Lower lobe of right lung (tissue), 2 donors: Measurements from ENCODE around the gene CHKB. TPM values are rescaled to one million over a fixed set of nuclear protein-coding genes. Genes with fewer than 3 reads are reported as not detected.
A peak's percentile ranks its signal among the peaks of the same experiment; 100 is the strongest.

ENCODE experiments used
- ATAC-seq, 2 donors: fragments of 200-7000 bp; cut with Tn5 transposase; one replicate each; pipeline ENCODE4 v1.9.1; 2020 to 2022; ENCODE audit warnings: mild to moderate bottlenecking in 2 of 2, moderate library complexity in 2 of 2
- DNase-seq: peaks from one replicate; pipeline ENCODE4 v3.0.0-alpha.2; 2020
- H3K27ac ChIP-seq: fragments of 200-600 bp; one replicate; pipeline ENCODE4 v1.8.0; 2022
- H3K27me3 ChIP-seq: fragments of 200-600 bp; one replicate; pipeline ENCODE4 v1.8.0; 2022; ENCODE audit warnings: low read depth
- H3K36me3 ChIP-seq: fragments of 200-600 bp; one replicate; pipeline ENCODE4 v1.8.0; 2022; ENCODE audit warnings: mild to moderate bottlenecking
- H3K4me1 ChIP-seq: fragments of 200-600 bp; one replicate; pipeline ENCODE4 v1.8.0; 2022
- H3K4me3 ChIP-seq: fragments of 200-600 bp; one replicate; pipeline ENCODE4 v1.8.0; 2022; ENCODE audit warnings: mild to moderate bottlenecking
- H3K9me3 ChIP-seq: fragments of 200-600 bp; one replicate; pipeline ENCODE4 v1.8.0; 2022
- intact Hi-C: fragments of 100-400 bp; cut with DNase I; formaldehyde crosslinking; loops from one replicate; pipeline ENCODE4 v1.11.0; 2022
- total RNA-seq: library from RNA; stranded (reverse); fragmentation: NEBNext Ultra II Directional; extraction: Animal tissue kit (Norgen Biotek cat#: 25700); gene quantifications from one replicate; pipeline ENCODE4 v1.2.1, GENCODE V29; 2021
- TF ChIP-seq, protein P1 (sequence below): fragments of 200-600 bp; IDR thresholded peaks from one replicate; pipeline ENCODE4 v1.8.0; 2022; ENCODE audit warnings: antibody characterized with exemption, mild to moderate bottlenecking
- donor health status: DM: no; HTN: yes; CAD: no; lungs with severe emphysema.

Gene CHKB
- total RNA-seq, 1 donor from 2014 or later: 76.7 TPM

DNA sequence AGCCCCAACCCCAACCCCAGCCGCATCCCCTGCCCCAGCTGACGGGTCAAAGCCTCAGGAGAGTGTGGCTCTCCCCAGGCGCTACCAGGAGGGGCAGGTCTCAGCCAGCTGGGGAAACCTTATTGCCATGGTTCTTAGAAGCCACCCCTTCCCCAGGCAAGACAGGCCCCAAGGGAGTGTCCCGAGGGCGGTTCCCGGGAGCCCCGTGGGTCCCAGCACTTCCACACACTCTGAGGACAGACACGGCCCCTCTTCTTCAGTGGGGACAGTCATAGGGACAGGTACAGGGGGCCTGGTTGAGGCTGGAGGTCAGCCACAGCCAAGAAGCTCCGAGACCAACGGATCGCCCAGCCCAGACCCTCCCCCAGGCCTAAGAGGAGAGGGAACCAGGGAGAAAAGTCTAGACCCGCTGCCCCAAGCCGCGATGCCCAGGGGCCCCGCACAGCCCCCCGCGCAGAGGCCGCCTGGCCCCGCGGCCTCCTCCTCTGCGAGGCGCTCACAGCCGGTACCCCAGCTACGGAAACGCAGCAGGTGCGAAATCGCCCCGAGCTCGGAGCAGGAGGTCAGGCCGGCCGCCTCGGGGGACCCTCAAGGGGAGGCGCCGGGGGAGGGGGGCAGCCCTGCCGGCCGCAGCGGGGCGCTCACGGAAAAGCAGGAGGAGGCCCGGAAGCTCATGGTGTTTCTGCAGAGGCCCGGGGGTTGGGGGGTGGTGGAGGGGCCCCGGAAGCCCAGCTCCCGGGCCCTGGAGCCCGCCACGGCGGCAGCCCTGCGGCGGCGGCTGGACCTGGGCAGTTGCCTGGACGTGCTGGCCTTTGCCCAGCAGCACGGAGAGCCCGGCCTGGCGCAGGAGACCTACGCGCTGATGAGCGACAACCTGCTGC is 34.4 kb downstream of the CHKB start:
- H3K4me3 ChIP-seq: peak overlapping the region; percentile 48
- peak in 1 of 2 donors; percentile 5 for ATAC-seq
- no peaks in the 10 kb centered on the region for H3K9me3 ChIP-seq

DNA sequence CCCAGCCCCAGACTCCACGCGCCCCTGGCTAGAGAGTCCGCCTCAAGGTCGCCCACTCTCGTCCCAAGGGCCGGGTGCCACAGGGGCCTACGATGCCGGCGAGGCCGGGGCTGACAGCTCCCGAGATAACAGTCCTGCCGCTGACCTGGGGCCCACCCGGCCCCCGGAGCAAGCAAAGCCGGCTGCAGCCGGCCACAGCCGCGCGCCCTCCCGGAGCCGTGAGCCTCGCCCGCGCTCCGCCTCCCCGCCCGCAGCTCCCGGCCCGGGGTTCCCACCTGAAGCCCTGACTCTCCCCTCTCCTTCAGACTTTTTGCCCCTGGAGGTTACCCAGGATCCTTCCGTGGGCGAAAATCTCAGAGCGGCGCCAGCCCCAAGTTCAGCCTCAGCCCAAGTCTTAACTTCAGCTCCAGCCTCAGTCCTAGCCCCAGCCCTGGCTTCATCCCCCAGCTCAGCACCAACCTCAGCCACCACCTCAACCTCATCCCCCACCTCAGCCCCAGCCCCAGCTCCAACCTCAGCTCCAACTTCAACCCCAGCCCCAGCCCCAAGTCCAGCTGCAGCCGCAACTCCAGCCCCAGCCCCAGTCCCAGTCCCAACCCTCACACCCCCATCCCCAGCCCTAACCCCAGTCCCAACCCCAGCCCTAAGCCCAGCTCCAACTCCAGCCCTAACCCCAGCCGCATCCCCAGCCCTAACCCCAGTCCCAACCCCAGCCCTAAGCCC is 35.2 kb downstream of the CHKB start:
- no peaks in the 10 kb centered on the region for H3K36me3 ChIP-seq
- intact Hi-C loops: no loop called here
- H3K4me1 ChIP-seq: peaks cover 44% of the 10 kb centered on the region
- no peaks in the 10 kb centered on the region for H3K9me3 ChIP-seq
- peaks cover 43% of the 10 kb centered on the region for H3K27me3 ChIP-seq
- TF ChIP-seq, protein P1, sequence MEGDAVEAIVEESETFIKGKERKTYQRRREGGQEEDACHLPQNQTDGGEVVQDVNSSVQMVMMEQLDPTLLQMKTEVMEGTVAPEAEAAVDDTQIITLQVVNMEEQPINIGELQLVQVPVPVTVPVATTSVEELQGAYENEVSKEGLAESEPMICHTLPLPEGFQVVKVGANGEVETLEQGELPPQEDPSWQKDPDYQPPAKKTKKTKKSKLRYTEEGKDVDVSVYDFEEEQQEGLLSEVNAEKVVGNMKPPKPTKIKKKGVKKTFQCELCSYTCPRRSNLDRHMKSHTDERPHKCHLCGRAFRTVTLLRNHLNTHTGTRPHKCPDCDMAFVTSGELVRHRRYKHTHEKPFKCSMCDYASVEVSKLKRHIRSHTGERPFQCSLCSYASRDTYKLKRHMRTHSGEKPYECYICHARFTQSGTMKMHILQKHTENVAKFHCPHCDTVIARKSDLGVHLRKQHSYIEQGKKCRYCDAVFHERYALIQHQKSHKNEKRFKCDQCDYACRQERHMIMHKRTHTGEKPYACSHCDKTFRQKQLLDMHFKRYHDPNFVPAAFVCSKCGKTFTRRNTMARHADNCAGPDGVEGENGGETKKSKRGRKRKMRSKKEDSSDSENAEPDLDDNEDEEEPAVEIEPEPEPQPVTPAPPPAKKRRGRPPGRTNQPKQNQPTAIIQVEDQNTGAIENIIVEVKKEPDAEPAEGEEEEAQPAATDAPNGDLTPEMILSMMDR: no peak
- ATAC-seq: no peak
- H3K27ac ChIP-seq: no peak overlapping the region
- peak; percentile 45 for DNase-seq
- H3K4me3 ChIP-seq: no peak overlapping the region

More for the DNA sequence above, 34.4 kb downstream of the CHKB start:
- H3K4me1 ChIP-seq: peaks cover 39% of the 10 kb centered on the region
- TF ChIP-seq, protein P1: no peak
- H3K36me3 ChIP-seq: no peaks in the 10 kb centered on the region
- intact Hi-C loops: no loop called here
- peaks cover 43% of the 10 kb centered on the region for H3K27me3 ChIP-seq
- DNase-seq: peak; percentile 58
- H3K27ac ChIP-seq: peak overlapping the region; percentile 60

DNA sequence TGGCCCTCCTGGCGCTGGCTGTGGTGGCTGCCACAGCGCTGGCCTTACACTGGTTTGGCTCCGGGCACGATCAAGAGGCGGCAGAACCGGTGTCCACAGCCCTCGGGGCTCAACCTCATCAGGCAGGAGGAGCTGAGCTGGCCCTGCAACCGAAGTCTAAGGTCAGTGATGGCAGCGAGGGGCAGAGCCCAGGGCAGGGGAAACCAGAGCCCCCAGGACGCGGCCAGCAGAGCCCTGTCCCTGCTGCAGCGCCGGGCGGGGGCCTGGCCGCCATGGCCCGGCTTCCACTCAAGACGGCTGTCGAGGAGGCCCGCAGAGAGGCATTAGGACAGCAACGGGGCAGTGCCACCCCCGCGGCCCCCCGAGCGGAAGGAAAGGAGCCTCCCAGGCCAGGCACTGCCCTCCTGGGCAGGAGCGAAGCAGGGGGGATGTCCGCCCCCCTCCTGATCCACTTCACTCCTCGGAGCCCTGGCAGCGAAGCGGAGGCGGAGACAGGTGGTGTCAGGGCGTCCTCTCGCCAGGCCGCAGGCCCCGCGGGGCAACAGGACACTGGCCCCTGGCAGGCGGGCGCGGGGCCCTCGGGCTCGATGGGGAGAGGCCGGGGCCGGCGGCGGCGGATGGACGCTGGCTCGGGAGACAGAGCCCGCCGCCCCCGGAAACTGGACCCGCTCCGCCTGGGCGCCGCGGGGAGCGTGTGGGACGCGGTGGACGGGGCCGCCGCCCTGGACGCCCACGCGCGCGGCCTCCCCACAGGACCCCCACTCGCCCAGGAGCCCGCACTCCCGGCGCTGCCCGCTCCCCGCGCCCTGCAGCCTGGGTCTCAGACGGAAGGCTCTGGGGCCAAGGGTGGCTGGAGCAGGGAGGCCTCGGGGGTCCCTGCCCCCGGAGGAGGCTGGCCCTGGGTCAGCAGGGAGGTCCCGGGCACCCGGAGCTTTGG is 36.1 kb downstream of the CHKB start:
- DNase-seq: peak; percentile 45
- ATAC-seq: no peak
- intact Hi-C loops: no loop called here
- H3K27me3 ChIP-seq: peaks cover 43% of the 10 kb centered on the region
- no peak overlapping the region for H3K4me3 ChIP-seq
- peaks cover 44% of the 10 kb centered on the region for H3K4me1 ChIP-seq
- no peak overlapping the region for H3K27ac ChIP-seq
- no peaks in the 10 kb centered on the region for H3K9me3 ChIP-seq
- TF ChIP-seq, protein P1: no peak
- no peaks in the 10 kb centered on the region for H3K36me3 ChIP-seq

DNA sequence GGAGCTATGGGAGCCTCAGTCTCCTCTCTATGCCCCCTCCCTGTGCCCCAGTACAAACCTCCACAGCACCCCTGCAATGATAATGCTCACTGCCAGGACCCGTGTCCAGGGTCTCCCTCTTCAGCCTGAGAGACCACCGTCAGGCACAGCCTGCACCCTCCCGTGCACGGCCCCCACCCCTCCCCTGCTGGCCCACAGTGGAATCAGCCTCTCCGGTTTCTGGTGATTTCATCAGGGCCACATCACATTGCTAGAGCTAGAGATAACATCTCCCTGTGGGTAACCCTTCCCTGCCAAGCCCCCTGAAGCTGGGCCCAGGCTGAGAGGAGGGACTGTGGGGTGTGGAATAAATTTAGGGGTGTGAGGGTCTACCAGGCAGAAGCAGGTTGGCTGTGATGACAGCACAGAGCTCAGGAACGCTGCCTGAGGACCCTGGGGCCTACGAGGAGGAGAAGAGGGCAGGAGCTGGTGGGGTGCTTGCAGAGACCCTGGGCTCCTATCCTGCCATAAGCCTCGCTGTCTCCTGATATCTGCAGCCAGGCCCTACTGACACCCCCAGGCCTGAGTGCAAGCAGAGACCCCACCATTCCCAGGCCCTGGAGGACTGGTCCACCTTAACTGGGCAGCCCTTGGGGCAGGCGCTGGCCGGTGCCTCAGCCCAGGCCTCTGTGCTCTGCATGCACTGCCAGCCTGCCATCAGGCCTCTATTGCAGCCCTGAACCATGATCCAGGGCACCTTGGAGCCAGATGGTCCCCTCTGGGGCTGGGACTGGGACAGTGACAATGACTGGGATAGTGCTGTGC is 36.9 kb downstream of the CHKB start, which contains the start of gene KLHDC7B:
KLHDC7B (plus strand) TSS at position 378 of the 804 bp plus-strand sequence; CDS start at position 723, 345 bp downstream.
- DNase-seq (peak; percentile 45), ATAC-seq (no peak)
- Histone ChIP-seq H3K36me3 (no peaks in the 10 kb centered on the region), H3K27ac (peak within 1 kb of the TSS; percentile 97), H3K9me3 (no peaks in the 10 kb centered on the region), H3K4me1 (peaks cover 46% of the 10 kb centered on the region), H3K4me3 (no peak within 1 kb of the TSS), H3K27me3 (peaks cover 43% of the 10 kb centered on the region)
- TF ChIP-seq, protein P1: no peak
- intact Hi-C loops: no loop called here
